Neural cell (in vitro differentiated cells): ENCODE results near the gene CHAF1B. TPM values are rescaled to one million over a fixed set of nuclear protein-coding genes. Genes with fewer than 3 reads are reported as not detected.
"Not testable (repeated sequence)": the region's sequence is repeated elsewhere in the genome, so short reads cannot be mapped to it uniquely, and the experiment has no call there.

ENCODE experiments used
- H2AFZ ChIP-seq: fragments of 200-600, 300-800 bp; sonication (generic), shearing (Covaris generic); 2 replicates; pipeline ENCODE4 v1.6.0; 2014; ENCODE audit warnings: low read depth, mild to moderate bottlenecking, antibody characterized with exemption, low read length, moderate library complexity
- H3F3A ChIP-seq: fragments of 200-600 bp; shearing (Covaris generic); 2 replicates; pipeline ENCODE4 v1.6.1; 2016; ENCODE audit warnings: mild to moderate bottlenecking, moderate library complexity, mixed read lengths, antibody characterized with exemption, low read length; ENCODE audit not compliant: insufficient read depth, poor library complexity, severe bottlenecking
- H3K27ac ChIP-seq: fragments of 200-600, 300-800 bp; sonication (generic), shearing (Covaris generic); 2 replicates; pipeline ENCODE4 v1.5.1; 2014; ENCODE audit warnings: mild to moderate bottlenecking, low read length, moderate library complexity
- H3K27me3 ChIP-seq: fragments of 300-800, 200-600 bp; sonication (generic), shearing (Covaris generic); 2 replicates; pipeline ENCODE4 v1.6.0; 2014; ENCODE audit warnings: mild to moderate bottlenecking, low read depth, low read length, moderate library complexity; ENCODE audit not compliant: insufficient read depth
- H3K36me3 ChIP-seq: fragments of 300-800, 200-600 bp; sonication (generic), shearing (Covaris generic); 2 replicates; pipeline ENCODE4 v1.5.1; 2014; ENCODE audit warnings: mild to moderate bottlenecking, antibody characterized with exemption, low read length, moderate library complexity; ENCODE audit not compliant: insufficient read depth
- H3K4me2 ChIP-seq: fragments of 300-800, 200-600 bp; sonication (generic), shearing (Covaris generic); 2 replicates; pipeline ENCODE4 v1.6.0; 2014; ENCODE audit warnings: mild to moderate bottlenecking, low read length
- H3K4me3 ChIP-seq: fragments of 300-800, 200-600 bp; sonication (generic), shearing (Covaris generic); 2 replicates; pipeline ENCODE4 v1.5.1; 2014; ENCODE audit warnings: mild to moderate bottlenecking, low read length, moderate library complexity
- H3K79me2 ChIP-seq: fragments of 200-600 bp; shearing (Covaris generic); replicated peaks from 2 replicates; pipeline ENCODE4 v1.6.0; 2014; ENCODE audit warnings: mild to moderate bottlenecking, low read length, moderate library complexity; ENCODE audit not compliant: insufficient read depth
- H3K9ac ChIP-seq: fragments of 300-800, 200-600 bp; sonication (generic), shearing (Covaris generic); 2 replicates; pipeline ENCODE4 v1.6.1; 2016; ENCODE audit warnings: mild to moderate bottlenecking, low read length, mixed read lengths
- H3K9me2 ChIP-seq: fragments of 200-600 bp; shearing (Covaris generic); 2 replicates; pipeline ENCODE4 v1.6.1; 2016; ENCODE audit warnings: mild to moderate bottlenecking, low read length, mixed read lengths; ENCODE audit not compliant: insufficient read depth
- H3K9me3 ChIP-seq: fragments of 200-600, 300-800 bp; sonication (generic), shearing (Covaris generic); 2 replicates; pipeline ENCODE4 v1.6.1; 2016; ENCODE audit warnings: mild to moderate bottlenecking, mixed run types, low read length, moderate library complexity, mixed read lengths
- H4K20me1 ChIP-seq: fragments of 200-600 bp; shearing (Covaris generic); 2 replicates; pipeline ENCODE4 v1.6.1; 2016; ENCODE audit warnings: mild to moderate bottlenecking, mixed run types; ENCODE audit not compliant: insufficient read depth
- EP300 ChIP-seq: fragments of 450-650 bp; conservative IDR thresholded peaks from 2 replicates; pipeline ENCODE4 v1.6.1; 2014; ENCODE audit warnings: antibody characterized with exemption, mild to moderate bottlenecking, moderate library complexity; ENCODE audit not compliant: poor library complexity, severe bottlenecking
- EZH2 ChIP-seq: fragments of 200-600, 300-800 bp; shearing (Covaris generic), sonication (generic); IDR thresholded peaks from 2 replicates; pipeline ENCODE4 v1.6.1; 2014; ENCODE audit warnings: antibody characterized with exemption, low read length, borderline replicate concordance, mild to moderate bottlenecking; ENCODE audit not compliant: insufficient read depth, poor library complexity, severe bottlenecking
- MXI1 ChIP-seq: fragments of 450-650 bp; conservative IDR thresholded peaks from 2 replicates; pipeline ENCODE4 v1.6.1; 2014; ENCODE audit warnings: antibody characterized with exemption, mild to moderate bottlenecking; ENCODE audit not compliant: poor library complexity, severe bottlenecking
- POLR2AphosphoS5 ChIP-seq: IDR thresholded peaks from 2 replicates; pipeline ENCODE4 v1.6.1; 2012
- RAD21 ChIP-seq: fragments of 450-650 bp; conservative IDR thresholded peaks from 2 replicates; pipeline ENCODE4 v1.6.1; 2014; ENCODE audit warnings: antibody characterized with exemption, mild to moderate bottlenecking, moderate library complexity
- REST ChIP-seq: IDR thresholded peaks from 2 replicates; pipeline ENCODE4 v1.6.1; 2012; ENCODE audit warnings: borderline replicate concordance
- SMC3 ChIP-seq: fragments of 450-650 bp; conservative IDR thresholded peaks from 2 replicates; pipeline ENCODE4 v1.6.1; 2014; ENCODE audit warnings: antibody characterized with exemption, mild to moderate bottlenecking, moderate library complexity; ENCODE audit not compliant: poor library complexity
- TAF1 ChIP-seq: IDR thresholded peaks from 2 replicates; pipeline ENCODE4 v1.6.1; 2012; ENCODE audit warnings: low read depth
- polyA plus RNA-seq: library from polyadenylated mRNA; depleted of rRNA; stranded (reverse); fragments of >200 nt; gene quantifications from 2 replicates; pipeline ENCODE4 v1.2.3, GENCODE V29; 2014
- TF ChIP-seq, protein P1 (sequence below): fragments of 450-650 bp; IDR thresholded peaks from 2 replicates; pipeline ENCODE4 v1.5.1; 2014; ENCODE audit warnings: antibody characterized with exemption, mild to moderate bottlenecking, moderate library complexity; ENCODE audit not compliant: poor library complexity, severe bottlenecking

Gene CHAF1B
- polyA plus RNA-seq, 1 donor from 2014 or later: 0.72 TPM

GRCh38 chr21:36388835-36389234 lies 3.6 kb downstream of the CHAF1B start:
- H3K9ac ChIP-seq: no peak overlapping the region
- H3K4me2 ChIP-seq: no peak overlapping the region
- TF ChIP-seq, protein P1, sequence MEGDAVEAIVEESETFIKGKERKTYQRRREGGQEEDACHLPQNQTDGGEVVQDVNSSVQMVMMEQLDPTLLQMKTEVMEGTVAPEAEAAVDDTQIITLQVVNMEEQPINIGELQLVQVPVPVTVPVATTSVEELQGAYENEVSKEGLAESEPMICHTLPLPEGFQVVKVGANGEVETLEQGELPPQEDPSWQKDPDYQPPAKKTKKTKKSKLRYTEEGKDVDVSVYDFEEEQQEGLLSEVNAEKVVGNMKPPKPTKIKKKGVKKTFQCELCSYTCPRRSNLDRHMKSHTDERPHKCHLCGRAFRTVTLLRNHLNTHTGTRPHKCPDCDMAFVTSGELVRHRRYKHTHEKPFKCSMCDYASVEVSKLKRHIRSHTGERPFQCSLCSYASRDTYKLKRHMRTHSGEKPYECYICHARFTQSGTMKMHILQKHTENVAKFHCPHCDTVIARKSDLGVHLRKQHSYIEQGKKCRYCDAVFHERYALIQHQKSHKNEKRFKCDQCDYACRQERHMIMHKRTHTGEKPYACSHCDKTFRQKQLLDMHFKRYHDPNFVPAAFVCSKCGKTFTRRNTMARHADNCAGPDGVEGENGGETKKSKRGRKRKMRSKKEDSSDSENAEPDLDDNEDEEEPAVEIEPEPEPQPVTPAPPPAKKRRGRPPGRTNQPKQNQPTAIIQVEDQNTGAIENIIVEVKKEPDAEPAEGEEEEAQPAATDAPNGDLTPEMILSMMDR: no peak
- TF ChIP-seq POLR2AphosphoS5: no peak
- TF ChIP-seq SMC3: no peak
- no peak for TF ChIP-seq TAF1
- no peak for TF ChIP-seq MXI1
- TF ChIP-seq REST: no peak
- no peak for TF ChIP-seq EP300
- no peak for TF ChIP-seq EZH2
- TF ChIP-seq RAD21: no peak
- H3K27me3 ChIP-seq: no peaks in the 10 kb centered on the region
- H4K20me1 ChIP-seq: no peaks in the 10 kb centered on the region
- peaks cover 2% of the 10 kb centered on the region for H3F3A ChIP-seq
- no peaks in the 10 kb centered on the region for H3K9me2 ChIP-seq
- H3K79me2 ChIP-seq: no peaks in the 10 kb centered on the region
- no peak overlapping the region for H2AFZ ChIP-seq
- H3K27ac ChIP-seq: no peak overlapping the region
- H3K4me3 ChIP-seq: no peak overlapping the region
- no peaks in the 10 kb centered on the region for H3K36me3 ChIP-seq
- no peaks in the 10 kb centered on the region for H3K9me3 ChIP-seq

DNA sequence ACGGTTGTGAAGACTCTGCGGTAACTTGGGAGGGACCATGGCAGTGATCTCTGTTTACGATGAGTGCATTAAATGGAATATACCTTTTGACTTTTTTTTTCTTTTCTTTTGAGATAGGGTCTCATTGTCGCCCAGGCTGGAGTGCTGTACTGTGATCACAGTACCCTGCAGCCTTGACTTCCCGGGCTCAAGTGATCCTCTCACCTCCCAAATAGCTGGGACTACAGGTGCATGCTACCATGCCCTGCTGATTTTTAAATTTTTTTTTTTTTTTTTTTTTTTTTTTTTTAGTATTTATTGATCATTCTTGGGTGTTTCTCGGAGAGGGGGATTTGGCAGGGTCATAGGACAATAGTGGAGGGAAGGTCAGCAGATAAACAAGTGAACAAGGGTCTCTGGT lies 6.5 kb downstream of the CHAF1B start:
- not testable (repeated sequence) for H3K9ac ChIP-seq, H4K20me1 ChIP-seq, H3K4me2 ChIP-seq, H2AFZ ChIP-seq, H3K9me3 ChIP-seq, H3K79me2 ChIP-seq, H3F3A ChIP-seq, H3K27me3 ChIP-seq, H3K9me2 ChIP-seq, H3K27ac ChIP-seq, H3K36me3 ChIP-seq, H3K4me3 ChIP-seq
